ENCODE measurements around the gene ATXN2.
"Not testable (repeated sequence)": the region's sequence is repeated elsewhere in the genome, so short reads cannot be mapped to it uniquely, and the experiment has no call there.

The ATXN2 gene

DNA sequence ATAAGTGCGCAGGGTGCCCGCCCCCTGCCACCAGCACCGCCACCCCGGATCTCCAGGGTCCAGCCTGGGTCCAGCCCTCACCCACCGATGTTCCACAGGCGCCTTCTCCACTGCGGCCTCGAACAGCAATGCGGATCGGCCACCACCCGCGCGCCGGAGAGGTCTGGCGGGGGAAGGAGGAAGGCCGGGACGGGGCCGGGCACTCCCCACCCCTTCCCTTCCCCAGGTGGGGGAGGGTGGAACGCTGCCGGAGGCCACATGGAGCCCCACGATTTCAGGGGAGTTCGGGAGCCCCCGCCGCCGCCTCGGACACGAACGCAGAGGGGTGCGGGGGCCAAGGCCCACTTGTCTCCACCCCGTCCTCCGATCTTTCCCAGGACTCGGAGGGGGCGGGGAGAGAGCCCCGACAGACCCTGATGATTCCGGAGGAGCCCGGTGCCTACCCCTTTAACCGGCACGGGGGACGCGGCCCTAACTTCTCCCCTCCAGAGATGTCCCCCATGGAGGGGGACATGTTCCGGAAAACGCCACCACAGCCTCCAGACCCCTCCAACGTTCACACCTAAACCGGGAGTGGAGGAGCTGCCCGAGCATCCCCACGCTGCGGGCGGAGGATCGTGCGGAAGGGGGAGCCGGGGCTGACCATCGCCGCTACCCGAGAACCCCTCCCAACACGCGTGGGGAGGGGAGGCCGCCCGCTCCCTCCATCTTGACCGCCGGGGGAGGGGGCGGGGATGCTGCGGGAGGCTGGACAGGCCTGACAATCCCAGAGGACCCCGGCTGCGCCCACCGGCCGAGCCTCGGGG, 1.1 kb downstream of the ATXN2 start:
- Histone ChIP-seq H3K27ac (ENCODE audit: low read length) (peak overlapping the region; percentile 87), H3K27me3 (ENCODE audit: insufficient read depth, low read length) (no peaks in the 10 kb centered on the region), H3K9me3 (ENCODE audit: insufficient read depth, low read depth, low read length) (no peaks in the 10 kb centered on the region)

GRCh38 chr12:111596985-111597830, 1.9 kb downstream of the ATXN2 start:
- Histone ChIP-seq H3K36me3 (ENCODE audit: insufficient read depth, low read depth, low read length) (no peaks in the 10 kb centered on the region), H3K27ac (ENCODE audit: low read length) (no peak overlapping the region), H3K27me3 (ENCODE audit: insufficient read depth, low read length) (no peaks in the 10 kb centered on the region), H3K9ac (ENCODE audit: low read depth, low read length) (peak overlapping the region; percentile 63; the same call in 1 of the 2 replicates), H3K9me3 (ENCODE audit: insufficient read depth, low read depth, low read length) (no peaks in the 10 kb centered on the region), H3K4me3 (ENCODE audit: low read length) (peak overlapping the region; percentile 70), H3K4me1 (ENCODE audit: insufficient read depth, low read length) (peaks cover 7% of the 10 kb centered on the region)

More for the DNA sequence above, 1.1 kb downstream of the ATXN2 start:
- Histone ChIP-seq H3K9ac (ENCODE audit: low read depth, low read length) (peak overlapping the region; percentile 63), H3K4me1 (ENCODE audit: insufficient read depth, low read length) (peaks cover 7% of the 10 kb centered on the region), H3K36me3 (ENCODE audit: insufficient read depth, low read depth, low read length) (no peaks in the 10 kb centered on the region), H3K4me3 (ENCODE audit: low read length) (peak overlapping the region; percentile 70)

- not testable (repeated sequence) for H3K9me3 ChIP-seq (ENCODE audit: insufficient read depth, low read depth, low read length); H3K4me3 ChIP-seq (ENCODE audit: low read length); H3K27me3 ChIP-seq (ENCODE audit: insufficient read depth, low read length); H3K9ac ChIP-seq (ENCODE audit: low read depth, low read length); H3K4me1 ChIP-seq (ENCODE audit: insufficient read depth, low read length); H3K27ac ChIP-seq (ENCODE audit: low read length); H3K36me3 ChIP-seq (ENCODE audit: insufficient read depth, low read depth, low read length)
These were observed 3.7 kb downstream of the ATXN2 start for GRCh38 chr12:111595341-111595835.

DNA sequence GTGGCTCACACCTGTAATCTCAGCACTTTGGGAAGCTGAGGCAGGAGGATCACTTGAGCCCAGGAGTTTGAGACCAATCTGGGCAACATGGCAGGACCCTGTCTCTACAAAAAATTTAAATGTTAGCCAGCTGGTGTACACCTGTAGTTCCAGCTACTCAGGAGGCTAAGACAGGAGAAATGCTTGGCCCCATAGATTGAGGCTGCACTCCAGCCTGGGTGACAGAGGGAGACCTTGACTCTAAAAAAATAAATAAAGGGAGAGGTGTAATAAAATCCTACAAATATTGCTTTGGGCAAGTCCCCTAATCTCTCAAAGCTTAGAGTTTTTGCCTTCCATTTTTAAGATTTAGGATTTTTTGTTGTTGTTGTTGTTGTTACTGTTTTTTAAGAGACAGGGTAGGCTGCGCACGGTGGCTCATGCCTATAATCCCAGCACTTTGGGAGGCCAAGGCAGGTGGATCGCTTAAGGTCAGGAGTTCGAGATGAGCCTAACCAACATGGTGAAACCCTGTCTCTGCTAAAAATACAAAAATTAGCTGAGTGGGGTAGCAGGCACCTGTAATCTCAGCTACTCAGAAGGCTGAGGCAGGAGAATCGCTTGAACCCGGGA, 7.6 kb downstream of the ATXN2 start:
- H3K4me1 ChIP-seq (ENCODE audit: insufficient read depth, low read length); H3K9me3 ChIP-seq (ENCODE audit: insufficient read depth, low read depth, low read length); H3K27ac ChIP-seq (ENCODE audit: low read length); H3K9ac ChIP-seq (ENCODE audit: low read depth, low read length); H3K4me3 ChIP-seq (ENCODE audit: low read length); H3K27me3 ChIP-seq (ENCODE audit: insufficient read depth, low read length); H3K36me3 ChIP-seq (ENCODE audit: insufficient read depth, low read depth, low read length): not testable (repeated sequence)

DNA sequence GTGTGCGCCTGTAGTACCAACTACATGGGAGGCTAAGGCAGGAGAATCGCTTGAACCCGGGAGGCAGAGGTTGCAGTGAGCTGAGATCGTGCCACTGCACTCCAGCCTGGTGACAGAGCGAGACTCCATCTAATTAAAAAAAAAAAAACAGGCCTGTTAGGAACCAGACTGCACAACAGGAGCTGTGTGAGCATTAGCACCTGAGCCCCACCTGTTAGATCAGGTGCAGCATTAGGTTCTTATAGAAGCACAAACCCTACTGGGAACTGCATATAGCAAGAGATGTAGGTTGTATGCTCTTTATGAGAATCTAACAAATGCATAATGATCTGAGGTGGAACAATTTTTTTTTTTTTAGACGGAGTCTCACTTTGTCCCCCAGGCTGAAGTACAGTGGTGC, 8.6 kb downstream of the ATXN2 start:
- H3K9ac ChIP-seq (ENCODE audit: low read depth, low read length), result no peak overlapping the region
- H3K9me3 ChIP-seq (ENCODE audit: insufficient read depth, low read depth, low read length), result no peaks in the 10 kb centered on the region
- no peaks in the 10 kb centered on the region; the same call in 1 of the 2 replicates for H3K4me1 ChIP-seq (ENCODE audit: insufficient read depth, low read length)
- no peaks in the 10 kb centered on the region for H3K27me3 ChIP-seq (ENCODE audit: insufficient read depth, low read length)
- no peak overlapping the region for H3K4me3 ChIP-seq (ENCODE audit: low read length)
- H3K36me3 ChIP-seq (ENCODE audit: insufficient read depth, low read depth, low read length), result no peaks in the 10 kb centered on the region
- H3K27ac ChIP-seq (ENCODE audit: low read length), result no peak overlapping the region

DNA sequence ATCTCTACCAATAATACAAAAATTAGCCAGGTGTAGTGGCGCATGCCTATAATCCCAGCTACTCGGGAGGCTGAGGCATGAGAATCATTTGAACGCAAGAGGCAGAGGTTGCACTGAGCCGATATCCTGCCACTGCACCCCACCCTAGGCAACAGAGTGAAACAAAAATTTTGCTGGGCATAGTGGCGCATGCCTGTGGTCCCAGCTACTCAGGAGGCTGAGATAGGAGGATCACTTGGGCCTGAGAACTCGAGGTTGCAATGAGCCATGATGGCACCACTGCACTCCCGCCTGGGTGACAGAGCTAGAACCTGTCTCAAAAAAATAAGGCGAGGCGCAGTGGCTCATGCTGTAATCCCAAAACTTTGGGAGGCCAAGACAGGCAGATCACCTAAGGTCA, 9.5 kb downstream of the ATXN2 start:
- H3K9ac ChIP-seq (ENCODE audit: low read depth, low read length), result no peak overlapping the region
- no peaks in the 10 kb centered on the region; the same call in 1 of the 2 replicates for H3K4me1 ChIP-seq (ENCODE audit: insufficient read depth, low read length)
- no peaks in the 10 kb centered on the region for H3K36me3 ChIP-seq (ENCODE audit: insufficient read depth, low read depth, low read length)
- H3K9me3 ChIP-seq (ENCODE audit: insufficient read depth, low read depth, low read length), result no peaks in the 10 kb centered on the region
- no peak overlapping the region for H3K27ac ChIP-seq (ENCODE audit: low read length)
- no peaks in the 10 kb centered on the region for H3K27me3 ChIP-seq (ENCODE audit: insufficient read depth, low read length)
- no peak overlapping the region for H3K4me3 ChIP-seq (ENCODE audit: low read length)

DNA sequence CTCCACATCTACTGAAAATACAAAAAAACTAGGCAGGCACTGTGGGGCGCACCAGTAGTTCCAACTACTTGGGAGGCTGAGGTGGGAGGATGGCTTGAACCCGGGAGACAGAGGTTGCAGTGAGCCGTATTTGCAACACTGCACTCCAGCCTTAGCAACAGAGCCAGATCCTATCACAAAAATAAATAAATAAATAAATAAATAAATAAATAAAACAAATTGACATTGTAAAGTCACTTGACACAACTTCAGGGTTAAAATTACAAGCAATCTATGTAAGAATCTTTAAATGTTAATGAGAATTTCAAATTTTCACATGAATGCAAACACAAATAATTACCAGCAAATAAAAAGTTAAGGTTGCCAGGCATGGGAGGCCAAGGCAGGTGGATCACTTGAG, 11.1 kb downstream of the ATXN2 start:
- no peak overlapping the region for H3K27ac ChIP-seq (ENCODE audit: low read length)
- H3K36me3 ChIP-seq (ENCODE audit: insufficient read depth, low read depth, low read length), result no peaks in the 10 kb centered on the region
- no peak overlapping the region for H3K9ac ChIP-seq (ENCODE audit: low read depth, low read length)
- no peaks in the 10 kb centered on the region for H3K9me3 ChIP-seq (ENCODE audit: insufficient read depth, low read depth, low read length)
- no peak overlapping the region for H3K4me3 ChIP-seq (ENCODE audit: low read length)
- H3K27me3 ChIP-seq (ENCODE audit: insufficient read depth, low read length), result no peaks in the 10 kb centered on the region
- H3K4me1 ChIP-seq (ENCODE audit: insufficient read depth, low read length), result no peaks in the 10 kb centered on the region

DNA sequence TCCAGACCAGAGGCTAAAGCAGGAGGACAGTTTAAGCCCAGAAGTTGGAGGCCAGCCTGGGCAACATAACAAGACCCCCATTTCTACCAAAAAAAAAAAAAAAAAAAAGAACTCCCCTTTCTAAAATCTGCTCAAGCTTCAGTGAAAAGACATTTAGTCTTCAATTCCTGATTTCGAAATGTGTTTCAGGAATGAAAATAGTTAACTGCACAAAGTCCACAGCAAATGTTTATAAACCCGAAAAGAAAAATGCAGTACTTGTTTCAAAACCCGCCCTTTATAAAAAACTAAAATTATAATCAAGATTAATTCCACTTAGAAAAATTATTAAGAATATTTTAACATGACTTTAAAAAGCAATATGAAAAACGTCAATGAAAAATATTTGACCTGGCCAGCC, 12.1 kb downstream of the ATXN2 start:
- H3K27ac ChIP-seq (ENCODE audit: low read length), result no peak overlapping the region
- no peaks in the 10 kb centered on the region for H3K27me3 ChIP-seq (ENCODE audit: insufficient read depth, low read length)
- no peaks in the 10 kb centered on the region for H3K4me1 ChIP-seq (ENCODE audit: insufficient read depth, low read length)
- H3K9ac ChIP-seq (ENCODE audit: low read depth, low read length), result no peak overlapping the region
- H3K4me3 ChIP-seq (ENCODE audit: low read length), result no peak overlapping the region
- no peaks in the 10 kb centered on the region for H3K36me3 ChIP-seq (ENCODE audit: insufficient read depth, low read depth, low read length)
- no peaks in the 10 kb centered on the region for H3K9me3 ChIP-seq (ENCODE audit: insufficient read depth, low read depth, low read length)

DNA sequence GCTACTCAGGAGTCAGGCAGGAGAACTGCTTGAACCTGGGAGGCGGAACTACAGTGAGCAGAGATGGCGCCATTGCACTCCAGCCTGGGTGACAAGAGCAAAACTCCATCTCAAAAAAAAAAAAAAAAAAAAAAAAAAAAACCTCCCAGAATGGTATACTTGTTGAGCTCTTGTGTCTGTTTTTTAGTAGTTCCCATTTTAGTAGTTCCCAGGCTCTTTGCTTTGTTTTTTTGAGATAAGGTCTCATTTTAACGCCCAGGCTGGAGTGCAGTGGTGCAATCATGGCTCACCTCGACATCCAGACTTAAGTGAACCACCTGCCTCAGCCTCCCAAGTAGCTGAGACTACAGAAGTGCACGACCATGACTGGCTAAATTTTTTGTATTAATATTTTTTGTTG, 13.4 kb downstream of the ATXN2 start:
- no peak overlapping the region for H3K27ac ChIP-seq (ENCODE audit: low read length)

GRCh38 chr12:111584959-111585358, 14.2 kb downstream of the ATXN2 start:
- no peaks in the 10 kb centered on the region for H3K36me3 ChIP-seq (ENCODE audit: insufficient read depth, low read depth, low read length)
- no peaks in the 10 kb centered on the region for H3K4me1 ChIP-seq (ENCODE audit: insufficient read depth, low read length)
- no peak overlapping the region for H3K9ac ChIP-seq (ENCODE audit: low read depth, low read length)
- H3K27me3 ChIP-seq (ENCODE audit: insufficient read depth, low read length), result no peaks in the 10 kb centered on the region
- no peak overlapping the region for H3K27ac ChIP-seq (ENCODE audit: low read length)
- no peaks in the 10 kb centered on the region for H3K9me3 ChIP-seq (ENCODE audit: insufficient read depth, low read depth, low read length)
- no peak overlapping the region for H3K4me3 ChIP-seq (ENCODE audit: low read length)

More for the DNA sequence above, 13.4 kb downstream of the ATXN2 start:
- no peaks in the 10 kb centered on the region for H3K27me3 ChIP-seq (ENCODE audit: insufficient read depth, low read length)
- H3K4me3 ChIP-seq (ENCODE audit: low read length), result no peak overlapping the region
- H3K9me3 ChIP-seq (ENCODE audit: insufficient read depth, low read depth, low read length), result no peaks in the 10 kb centered on the region
- no peaks in the 10 kb centered on the region for H3K4me1 ChIP-seq (ENCODE audit: insufficient read depth, low read length)
- H3K36me3 ChIP-seq (ENCODE audit: insufficient read depth, low read depth, low read length), result no peaks in the 10 kb centered on the region
- H3K9ac ChIP-seq (ENCODE audit: low read depth, low read length), result no peak overlapping the region

DNA sequence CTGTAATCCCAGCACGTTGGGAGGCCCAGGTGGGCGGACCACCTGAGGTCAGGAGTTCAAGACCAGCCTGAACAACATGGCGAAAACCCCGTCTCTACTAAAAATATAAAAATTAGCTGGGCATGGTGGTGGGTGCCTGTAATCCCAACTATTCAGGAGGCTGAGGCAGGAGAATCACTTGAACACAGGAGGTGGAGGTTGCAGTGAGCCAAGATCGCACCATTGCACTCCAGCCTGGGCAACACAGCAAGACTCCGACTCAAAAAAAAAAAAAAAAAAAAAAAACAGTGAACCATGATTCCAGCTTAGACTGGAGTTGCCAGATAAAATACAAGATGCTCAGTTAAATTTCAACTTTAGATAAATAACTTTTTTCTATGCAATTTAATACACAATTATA, 15.6 kb downstream of the ATXN2 start:
- not testable (repeated sequence) for H3K9me3 ChIP-seq (ENCODE audit: insufficient read depth, low read depth, low read length); H3K27ac ChIP-seq (ENCODE audit: low read length); H3K36me3 ChIP-seq (ENCODE audit: insufficient read depth, low read depth, low read length); H3K4me1 ChIP-seq (ENCODE audit: insufficient read depth, low read length); H3K4me3 ChIP-seq (ENCODE audit: low read length); H3K27me3 ChIP-seq (ENCODE audit: insufficient read depth, low read length); H3K9ac ChIP-seq (ENCODE audit: low read depth, low read length)

Measured in iPS-20b (cell line).